ENCODE measurements around the gene DPEP2NB. TPM values are rescaled to one million over a fixed set of nuclear protein-coding genes. Genes with fewer than 3 reads are reported as not detected.

Gene DPEP2NB
- total and polyA plus RNA-seq, 7 donors, result 0.05 TPM; not detected in 6

GRCh38 chr16:68041783-68042182, 26.1 kb upstream of the DPEP2NB start:
- ATAC-seq (no peak), DNase-seq (no peak)
- Histone ChIP-seq H3K9me3 (no peaks in the 10 kb centered on the region), H3K27me3 (ENCODE audit: insufficient read depth in 3 of 3, low read length in 2 of 3) (no peaks in the 10 kb centered on the region), H3K36me3 (ENCODE audit: insufficient read depth in 1 of 2, low read depth in 1 of 2) (peaks cover 0 to 5% of the 10 kb centered on the region in 2 donors), H3K4me1 (peaks cover 4% of the 10 kb centered on the region), H3K27ac (no peak overlapping the region), H3K4me3 (no peak overlapping the region)
- TF ChIP-seq CTCF (IDR thresholded peaks at IDR 0.05), result no peak
- intact Hi-C loops (cut with DNase I), result loop anchor here (2.0 to 10.0 kb wide), 8 partner anchors 49 to 367 kb away; partner anchors contain the start of gene NRN1L (in 1 of the 2)
- 90 to 98% (median 97%) methylated on average over 2 of the region's 2 CpGs for WGBS, 3 donors

- TF ChIP-seq CTCF (IDR thresholded peaks at IDR 0.05), result peak; percentile 80
- peak; percentile 80 to 91 for DNase-seq
- Histone ChIP-seq H3K27ac (no peak overlapping the region), H3K36me3 (ENCODE audit: insufficient read depth in 1 of 2, low read depth in 1 of 2) (peaks cover 0 to 5% of the 10 kb centered on the region in 2 donors), H3K9me3 (no peaks in the 10 kb centered on the region), H3K27me3 (ENCODE audit: insufficient read depth in 3 of 3, low read length in 2 of 3) (no peaks in the 10 kb centered on the region), H3K4me3 (no peak overlapping the region), H3K4me1 (peaks cover 4% of the 10 kb centered on the region)
- 63 to 68% (median 65%) methylated on average over 14 of the region's 14 CpGs for WGBS, 3 donors
- intact Hi-C loops (cut with DNase I), result loop anchor here (2.0 to 10.0 kb wide), 8 partner anchors 48 to 366 kb away; partner anchors contain the start of gene NRN1L (in 1 of the 2)
- peak; percentile 92 to 95 (median 94) for ATAC-seq
Measured at GRCh38 chr16:68040506-68041288, 25.0 kb upstream of the DPEP2NB start.

GRCh38 chr16:68037841-68038597, 22.3 kb upstream of the DPEP2NB start:
- H3K27me3 ChIP-seq (ENCODE audit: insufficient read depth in 3 of 3, low read length in 2 of 3), result no peaks in the 10 kb centered on the region
- H3K9me3 ChIP-seq, result no peaks in the 10 kb centered on the region
- peak overlapping the region; percentile 24 for H3K27ac ChIP-seq
- no peak for TF ChIP-seq CTCF (IDR thresholded peaks at IDR 0.05)
- intact Hi-C loops (cut with DNase I), result no loop called here
- H3K4me1 ChIP-seq, result peaks cover 8% of the 10 kb centered on the region
- peak in 3 of 4 donors; percentile 52 to 78 (median 58) for ATAC-seq
- H3K36me3 ChIP-seq (ENCODE audit: insufficient read depth in 1 of 2, low read depth in 1 of 2), result peaks cover 0 to 5% of the 10 kb centered on the region in 2 donors
- H3K4me3 ChIP-seq, result no peak overlapping the region
- no peak for DNase-seq
- WGBS, 3 donors, result 40 to 51% (median 40%) methylated on average over 9 of the region's 9 CpGs

GRCh38 chr16:68035227-68035626, 19.5 kb upstream of the DPEP2NB start:
- no peaks in the 10 kb centered on the region for H3K9me3 ChIP-seq
- H3K36me3 ChIP-seq (ENCODE audit: insufficient read depth in 1 of 2, low read depth in 1 of 2), result peaks cover 0 to 5% of the 10 kb centered on the region in 2 donors
- ATAC-seq, result no peak
- H3K4me3 ChIP-seq, result no peak overlapping the region
- H3K27me3 ChIP-seq (ENCODE audit: insufficient read depth in 3 of 3, low read length in 2 of 3), result no peaks in the 10 kb centered on the region
- intact Hi-C loops (cut with DNase I), result loop anchor here in 1 of 2 donors (1.0 kb wide), 1 partner anchor 25 kb away; no protein-coding TSS in a partner anchor
- no peak for DNase-seq
- no peak overlapping the region for H3K27ac ChIP-seq
- WGBS, 3 donors, result 36 to 71% (median 40%) methylated on average over 2 of the region's 2 CpGs
- TF ChIP-seq CTCF (IDR thresholded peaks at IDR 0.05), result no peak
- peaks cover 8% of the 10 kb centered on the region for H3K4me1 ChIP-seq

Measured in psoas muscle (tissue), 8 donors.